RWPE2 (cell line): ENCODE data around the gene NLGN4Y.
A peak's percentile ranks its signal among the peaks of the same experiment; 100 is the strongest.

Experiments used
- ATAC-seq: fragments of 200-7000 bp; cut with Tn5 transposase; 3 replicates; pipeline ENCODE4 v1.9.1; 2021; ENCODE audit warnings: low read depth
- DNase-seq: peaks from one replicate; pipeline ENCODE4 v3.0.0-alpha.2; 2020; ENCODE audit warnings: low spot score
- H3K27ac ChIP-seq: fragments of 450-650 bp; 2 replicates; pipeline ENCODE4 v1.5.1; 2017; ENCODE audit warnings: mild to moderate bottlenecking; ENCODE audit not compliant: poor library complexity, severe bottlenecking
- H3K27me3 ChIP-seq: fragments of 250-450 bp; sonication (Bioruptor Pico); 2 replicates; pipeline ENCODE4 v1.5.1; 2021; ENCODE audit warnings: mild to moderate bottlenecking, moderate library complexity; ENCODE audit not compliant: insufficient read depth, poor library complexity, severe bottlenecking
- H3K36me3 ChIP-seq: fragments of 250-450 bp; sonication (Bioruptor Pico); 2 replicates; pipeline ENCODE4 v1.5.1; 2020; ENCODE audit warnings: low read depth, mild to moderate bottlenecking, moderate library complexity
- H3K4me1 ChIP-seq: fragments of 250-450 bp; sonication (Bioruptor Pico); 2 replicates; pipeline ENCODE4 v1.5.1; 2021; ENCODE audit warnings: mild to moderate bottlenecking, moderate library complexity; ENCODE audit not compliant: insufficient read depth, poor library complexity, severe bottlenecking
- H3K4me3 ChIP-seq: fragments of 250-450 bp; sonication (Bioruptor Pico); 2 replicates; pipeline ENCODE4 v1.5.1; 2021; ENCODE audit warnings: mild to moderate bottlenecking, moderate library complexity; ENCODE audit not compliant: severe bottlenecking
- H3K9me3 ChIP-seq: fragments of 250-450 bp; sonication (Bioruptor Pico); 2 replicates; pipeline ENCODE4 v1.5.1; 2021; ENCODE audit warnings: mild to moderate bottlenecking, moderate library complexity; ENCODE audit not compliant: severe bottlenecking
- TF ChIP-seq, protein P1 (sequence below): fragments of 450-650 bp; IDR thresholded peaks from one replicate; pipeline ENCODE4 v1.5.1; 2017; ENCODE audit warnings: mild to moderate bottlenecking, moderate library complexity; ENCODE audit not compliant: poor library complexity, severe bottlenecking

The NLGN4Y gene

DNA sequence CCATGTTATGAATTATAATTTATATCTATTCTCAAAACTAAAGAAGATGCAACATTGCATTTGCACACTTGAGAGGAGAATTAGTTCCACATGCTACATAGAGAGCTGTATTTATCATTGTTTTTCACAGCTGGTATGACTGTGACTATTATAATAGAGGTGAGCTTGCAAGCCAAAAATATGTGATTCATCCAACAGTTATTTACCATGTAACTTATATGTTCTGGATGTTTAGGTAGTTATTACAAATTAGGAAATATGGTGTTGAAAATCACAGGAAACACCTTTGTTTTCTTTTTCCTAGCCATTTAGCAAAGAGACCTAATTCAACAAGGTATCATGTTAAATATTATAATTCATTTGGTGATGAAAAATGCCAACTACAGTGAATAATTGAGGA lies 183.8 kb downstream of the NLGN4Y start:
- H3K27ac ChIP-seq, result no peak overlapping the region
- no peaks in the 10 kb centered on the region for H3K36me3 ChIP-seq
- DNase-seq (no peak), ATAC-seq (peak; percentile 76; the same call in 2 of the 3 replicates)
- TF ChIP-seq, protein P1, sequence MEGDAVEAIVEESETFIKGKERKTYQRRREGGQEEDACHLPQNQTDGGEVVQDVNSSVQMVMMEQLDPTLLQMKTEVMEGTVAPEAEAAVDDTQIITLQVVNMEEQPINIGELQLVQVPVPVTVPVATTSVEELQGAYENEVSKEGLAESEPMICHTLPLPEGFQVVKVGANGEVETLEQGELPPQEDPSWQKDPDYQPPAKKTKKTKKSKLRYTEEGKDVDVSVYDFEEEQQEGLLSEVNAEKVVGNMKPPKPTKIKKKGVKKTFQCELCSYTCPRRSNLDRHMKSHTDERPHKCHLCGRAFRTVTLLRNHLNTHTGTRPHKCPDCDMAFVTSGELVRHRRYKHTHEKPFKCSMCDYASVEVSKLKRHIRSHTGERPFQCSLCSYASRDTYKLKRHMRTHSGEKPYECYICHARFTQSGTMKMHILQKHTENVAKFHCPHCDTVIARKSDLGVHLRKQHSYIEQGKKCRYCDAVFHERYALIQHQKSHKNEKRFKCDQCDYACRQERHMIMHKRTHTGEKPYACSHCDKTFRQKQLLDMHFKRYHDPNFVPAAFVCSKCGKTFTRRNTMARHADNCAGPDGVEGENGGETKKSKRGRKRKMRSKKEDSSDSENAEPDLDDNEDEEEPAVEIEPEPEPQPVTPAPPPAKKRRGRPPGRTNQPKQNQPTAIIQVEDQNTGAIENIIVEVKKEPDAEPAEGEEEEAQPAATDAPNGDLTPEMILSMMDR, result no peak
- H3K9me3 ChIP-seq, result no peaks in the 10 kb centered on the region
- no peaks in the 10 kb centered on the region for H3K27me3 ChIP-seq
- no peaks in the 10 kb centered on the region for H3K4me1 ChIP-seq
- no peak overlapping the region for H3K4me3 ChIP-seq

DNA sequence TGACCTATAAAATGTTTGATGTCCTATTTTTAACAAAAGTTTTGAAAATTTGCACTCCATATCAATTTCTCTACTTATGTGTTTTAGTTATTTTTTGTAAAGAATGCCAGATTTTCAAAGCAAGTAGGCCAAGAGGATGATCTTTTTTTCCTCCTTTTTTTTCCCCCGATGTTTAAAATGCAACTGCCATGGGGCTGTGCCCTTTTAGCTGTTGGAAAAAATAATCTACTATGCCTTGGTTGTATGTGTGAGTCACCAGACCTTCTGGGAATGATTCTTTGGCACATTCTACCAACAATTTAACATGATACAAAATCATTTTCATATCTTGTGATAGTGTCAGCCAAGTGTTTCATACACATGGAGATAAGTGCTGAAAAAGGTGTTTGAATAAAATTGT lies 217.3 kb downstream of the NLGN4Y start:
- Histone ChIP-seq H3K36me3 (no peaks in the 10 kb centered on the region), H3K27me3 (no peaks in the 10 kb centered on the region), H3K27ac (no peak overlapping the region), H3K4me1 (no peaks in the 10 kb centered on the region), H3K9me3 (no peaks in the 10 kb centered on the region), H3K4me3 (no peak overlapping the region)
- ATAC-seq, result no peak
- TF ChIP-seq, protein P1, result no peak
- no peak for DNase-seq

DNA sequence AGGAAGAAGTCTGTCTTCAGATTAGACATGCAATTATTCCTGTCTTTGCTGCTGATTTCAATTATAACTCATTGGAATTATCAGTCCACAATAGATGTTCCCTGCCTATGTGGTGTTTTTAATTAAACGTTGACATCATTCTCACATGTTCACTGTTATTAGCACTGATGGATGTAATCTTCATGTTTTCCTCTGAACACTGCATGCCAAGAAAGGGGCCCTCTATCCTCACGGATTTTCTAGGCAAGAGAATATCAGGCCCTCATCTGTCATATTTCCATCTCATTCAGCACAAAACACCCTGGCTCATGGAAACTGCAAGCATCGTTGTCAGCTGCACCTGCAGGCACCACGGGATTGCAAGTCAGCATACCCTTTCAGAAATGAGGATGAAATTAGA lies 224.0 kb downstream of the NLGN4Y start:
- Histone ChIP-seq H3K27ac (no peak overlapping the region), H3K27me3 (no peaks in the 10 kb centered on the region), H3K36me3 (no peaks in the 10 kb centered on the region), H3K4me3 (no peak overlapping the region), H3K9me3 (no peaks in the 10 kb centered on the region), H3K4me1 (no peaks in the 10 kb centered on the region)
- no peak for DNase-seq
- no peak for ATAC-seq
- TF ChIP-seq, protein P1, result no peak

DNA sequence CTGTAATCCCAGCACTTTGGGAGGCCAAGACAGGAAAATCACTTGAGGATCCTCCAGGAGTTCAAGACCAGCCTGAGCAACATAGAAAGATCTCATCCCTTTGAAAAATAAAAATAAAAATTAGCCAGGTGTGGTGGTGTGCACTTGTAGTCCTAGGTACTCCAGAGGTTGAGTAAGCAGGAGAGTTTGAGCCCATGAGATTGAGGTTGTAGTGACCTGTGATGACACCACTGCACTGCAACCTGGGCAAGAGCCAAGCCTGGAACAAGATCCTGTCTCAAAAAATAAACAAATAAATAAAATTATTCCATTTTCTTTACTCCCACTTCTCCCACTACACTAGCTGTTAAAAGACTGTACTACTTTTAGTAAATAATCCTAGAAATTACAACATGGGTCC lies 231.2 kb downstream of the NLGN4Y start:
- Histone ChIP-seq H3K4me1 (no peaks in the 10 kb centered on the region), H3K27me3 (no peaks in the 10 kb centered on the region), H3K4me3 (no peak overlapping the region), H3K27ac (no peak overlapping the region), H3K36me3 (no peaks in the 10 kb centered on the region), H3K9me3 (no peaks in the 10 kb centered on the region)
- TF ChIP-seq, protein P1, result no peak
- DNase-seq (no peak), ATAC-seq (no peak)

DNA sequence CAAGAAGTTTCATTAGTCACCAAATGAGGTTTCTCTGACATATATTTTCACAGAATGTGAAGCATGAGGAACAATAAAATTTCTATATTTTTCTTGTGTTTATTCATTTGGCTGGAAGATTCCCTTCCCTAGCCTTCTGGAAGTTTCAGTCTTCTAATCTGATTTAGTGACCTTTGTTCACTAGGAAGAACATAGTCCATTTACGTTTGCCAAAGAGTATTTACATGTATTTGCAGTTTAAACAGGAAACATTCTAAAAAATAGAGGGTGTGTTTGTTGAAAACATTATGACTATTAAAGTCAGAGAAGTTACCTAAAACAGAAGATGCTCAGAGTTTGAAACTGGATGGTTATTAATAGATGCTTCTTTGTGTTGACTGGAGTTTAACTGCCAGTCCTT lies 238.6 kb downstream of the NLGN4Y start:
- no peak for ATAC-seq

More for the DNA sequence above, 238.6 kb downstream of the NLGN4Y start:
- H3K27ac ChIP-seq, result no peak overlapping the region
- no peaks in the 10 kb centered on the region for H3K4me1 ChIP-seq
- no peak overlapping the region for H3K4me3 ChIP-seq
- H3K36me3 ChIP-seq, result no peaks in the 10 kb centered on the region
- no peaks in the 10 kb centered on the region for H3K9me3 ChIP-seq
- TF ChIP-seq, protein P1, result no peak
- no peaks in the 10 kb centered on the region for H3K27me3 ChIP-seq
- no peak for DNase-seq
